Suppressor macrophage treated with lipopolysaccharide for 4 hours (primary cell): ENCODE results near the gene SPTA1.

Source experiments
- DNase-seq: peaks from one replicate; pipeline ENCODE4 v3.0.0-alpha.2; 2020

Gene SPTA1

DNA sequence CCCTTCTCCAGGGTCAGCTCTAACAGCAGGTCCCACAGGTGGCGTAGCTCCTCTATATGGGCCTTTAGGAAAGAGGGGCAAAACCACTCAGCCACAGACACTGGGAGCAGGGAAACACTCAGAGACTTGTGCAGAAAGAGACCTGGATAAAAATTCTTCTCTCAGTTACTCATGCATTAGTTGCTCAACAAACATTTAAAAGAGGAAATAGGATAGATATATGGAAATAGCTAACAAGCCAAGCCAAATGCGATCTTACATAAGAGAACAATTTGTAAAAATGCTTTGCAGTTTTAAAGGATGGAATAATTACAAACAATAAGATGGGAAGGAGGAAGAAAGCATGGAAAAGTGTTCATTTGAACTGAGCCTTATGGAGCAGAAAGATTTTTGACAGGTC lies 4.9 kb downstream of the SPTA1 start:
- peak; percentile 56 for DNase-seq

DNA sequence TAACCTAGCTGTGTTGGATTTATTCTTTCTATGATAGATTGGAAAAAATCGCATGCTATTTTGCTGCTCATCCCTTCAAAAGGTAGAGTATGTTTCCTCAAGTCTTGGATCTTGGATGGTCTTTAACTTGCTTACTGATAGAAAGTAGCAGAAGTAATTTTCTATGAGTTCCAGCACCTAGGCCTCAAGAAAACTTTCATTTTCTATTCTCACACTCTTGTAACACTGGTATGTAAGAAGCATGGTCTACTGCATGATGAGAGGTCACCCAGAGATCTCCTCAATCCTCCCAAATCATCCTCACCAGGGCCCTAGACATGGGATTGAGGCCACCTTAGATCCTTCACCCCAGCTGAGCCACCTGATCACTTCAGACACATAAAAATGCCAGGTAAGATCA lies 7.2 kb downstream of the SPTA1 start:
- DNase-seq: no peak

DNA sequence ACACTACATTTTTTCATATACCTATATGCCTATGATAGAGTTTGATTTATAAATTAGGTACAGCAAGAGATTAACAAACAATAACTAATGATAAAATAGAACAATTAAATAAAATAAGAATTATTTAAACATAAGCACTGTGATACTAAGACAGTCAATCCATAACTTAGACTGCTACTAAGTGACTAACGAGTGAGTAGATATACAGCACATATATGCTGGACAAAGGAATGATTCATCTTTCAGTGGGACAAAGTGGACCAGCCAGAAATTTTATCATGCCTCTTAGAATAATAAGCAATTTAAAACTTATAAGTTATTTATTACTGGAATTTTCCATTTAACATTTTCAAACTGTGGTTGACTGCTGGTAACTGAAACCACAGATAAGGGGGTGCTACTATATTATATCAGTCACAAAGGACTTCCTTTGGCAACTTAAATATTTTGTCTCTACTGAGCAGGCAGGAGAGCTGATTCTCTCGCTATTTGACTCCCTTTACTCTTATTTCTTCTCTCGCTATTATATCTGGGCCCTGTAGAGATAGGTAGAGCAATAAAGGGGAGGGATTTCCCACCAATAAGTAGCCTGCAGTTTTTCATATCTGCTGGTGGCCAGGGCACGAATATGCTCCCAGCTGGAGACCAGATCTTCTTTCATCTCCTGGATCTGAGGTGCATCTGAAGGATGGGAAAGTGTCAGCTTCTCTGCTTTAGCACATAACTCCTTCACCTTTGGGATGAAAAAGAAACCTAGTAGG lies 10.8 kb downstream of the SPTA1 start:
- DNase-seq: peak; percentile 5

DNA sequence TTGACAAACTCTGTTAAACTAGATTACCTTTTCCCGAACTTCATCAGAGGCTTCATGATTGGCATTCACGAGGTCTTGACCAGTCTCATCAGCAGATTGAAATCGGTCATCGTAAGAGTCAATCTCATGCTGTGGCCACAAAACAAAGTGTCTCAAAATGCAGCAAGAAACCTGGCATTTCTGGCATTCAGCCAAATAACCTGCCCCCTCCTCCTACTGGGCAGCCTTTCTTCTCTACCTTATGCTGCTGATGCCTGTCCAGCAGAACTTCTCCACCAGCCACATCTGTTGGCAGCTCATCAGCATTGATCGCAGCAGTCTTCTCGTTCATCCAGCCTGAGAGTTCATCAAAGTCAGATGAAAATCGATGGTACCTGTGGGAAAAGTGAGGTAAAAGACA lies 12.2 kb downstream of the SPTA1 start:
- DNase-seq: no peak

DNA sequence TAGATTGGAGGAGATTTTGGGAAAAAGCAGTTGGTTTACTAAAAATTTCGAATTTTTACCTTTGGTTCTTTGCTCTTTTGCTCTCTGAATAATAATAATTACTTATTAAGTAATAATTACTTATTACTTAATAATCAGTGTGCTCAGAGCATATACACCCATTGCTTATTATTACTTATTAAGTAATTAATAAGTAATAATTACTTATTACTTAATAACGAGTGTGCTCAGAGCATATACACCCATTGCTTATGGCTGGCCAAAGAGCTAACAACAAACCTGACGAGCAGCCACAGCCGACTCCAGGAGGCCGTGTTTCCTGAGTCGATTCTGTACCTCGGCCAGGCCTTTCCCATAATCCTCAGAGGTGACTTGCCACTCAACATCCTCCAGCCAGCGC lies 20.5 kb downstream of the SPTA1 start:
- no peak for DNase-seq

DNA sequence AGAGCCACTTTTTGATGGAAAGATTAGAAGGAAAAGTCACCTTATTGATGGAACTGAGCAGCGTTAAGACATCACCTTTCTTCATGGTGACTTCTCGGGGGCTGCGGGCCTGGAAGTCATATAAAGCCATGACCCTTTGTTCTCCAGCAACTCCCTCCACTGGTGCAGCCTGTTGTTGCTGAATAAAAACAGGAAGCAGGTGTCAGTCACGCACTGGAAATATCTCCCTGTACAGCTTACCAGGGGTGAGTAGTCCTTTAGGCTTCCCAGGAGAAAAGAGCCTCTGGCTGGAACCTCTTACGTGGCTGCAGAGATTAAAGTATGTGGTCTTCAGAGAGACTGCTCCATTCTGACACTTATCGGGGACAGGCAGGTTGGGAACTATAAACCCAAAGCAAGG lies 31.9 kb downstream of the SPTA1 start:
- DNase-seq: peak; percentile 28

DNA sequence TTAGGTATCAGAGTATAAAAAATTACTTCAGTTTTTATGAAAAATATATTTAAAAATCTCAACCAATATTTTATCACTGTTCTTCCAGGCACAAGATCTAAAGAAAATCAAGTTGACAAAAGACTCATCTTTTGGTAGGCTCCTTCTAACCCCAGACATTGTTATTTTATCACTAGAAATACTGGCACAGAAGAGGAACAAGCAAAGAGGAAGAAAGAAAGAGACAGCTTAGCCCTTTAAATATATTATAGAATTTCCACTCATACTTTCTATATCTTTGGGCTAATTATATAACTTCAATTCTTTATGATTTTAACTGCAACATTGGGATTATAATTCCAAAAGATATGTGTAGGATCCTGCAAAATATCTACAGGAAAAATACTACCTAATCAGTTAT lies 32.4 kb downstream of the SPTA1 start:
- peak; percentile 12 for DNase-seq

DNA sequence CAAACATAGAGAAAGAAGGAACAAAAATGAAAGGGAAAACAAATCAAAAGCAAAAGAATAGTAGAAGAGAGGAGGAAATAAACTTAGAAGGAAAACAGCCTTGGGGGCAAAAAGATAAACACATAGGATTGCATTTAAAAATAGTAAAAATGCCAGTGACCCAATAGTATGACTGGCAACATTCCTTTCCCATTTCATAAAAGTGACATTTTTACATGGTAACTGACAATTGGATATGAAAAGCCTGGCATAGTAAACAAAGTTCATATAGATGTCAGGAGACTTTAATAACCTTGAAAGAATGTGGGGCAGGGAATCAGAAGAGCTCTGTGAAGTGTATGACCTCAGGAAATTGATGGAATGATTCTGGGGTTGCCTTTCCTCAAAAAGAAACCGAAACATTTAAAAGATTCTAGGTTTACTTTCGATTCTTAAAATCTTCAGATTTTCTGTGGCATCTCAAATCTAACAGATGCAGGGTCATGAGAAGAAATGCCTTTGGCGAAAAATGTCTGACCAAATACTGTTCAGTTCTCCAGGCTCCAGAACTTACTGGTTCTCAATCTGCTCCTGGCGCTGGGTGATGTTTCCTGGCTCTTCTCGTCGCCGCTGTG lies 33.7 kb downstream of the SPTA1 start:
- peak; percentile 37 for DNase-seq

DNA sequence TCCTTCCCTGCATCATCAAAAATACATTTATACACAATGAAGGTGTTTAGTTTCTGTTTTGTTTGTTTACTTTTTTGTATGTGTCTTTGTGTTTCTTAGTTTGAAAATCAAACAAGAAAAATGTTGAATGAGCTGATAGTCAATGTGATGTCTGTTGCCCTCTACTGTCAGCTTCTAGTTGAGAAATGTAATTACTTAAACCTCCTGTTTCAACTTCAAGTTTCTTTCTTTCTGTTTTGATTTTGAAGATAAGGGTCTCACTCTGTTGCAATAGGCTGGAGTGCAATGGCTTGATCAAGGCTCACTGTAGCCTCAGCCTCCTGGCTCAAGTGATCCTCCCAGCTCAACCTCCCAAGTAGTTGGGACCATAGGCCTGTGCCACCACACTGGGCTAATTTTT lies 37.5 kb downstream of the SPTA1 start:
- DNase-seq: peak; percentile 40

DNA sequence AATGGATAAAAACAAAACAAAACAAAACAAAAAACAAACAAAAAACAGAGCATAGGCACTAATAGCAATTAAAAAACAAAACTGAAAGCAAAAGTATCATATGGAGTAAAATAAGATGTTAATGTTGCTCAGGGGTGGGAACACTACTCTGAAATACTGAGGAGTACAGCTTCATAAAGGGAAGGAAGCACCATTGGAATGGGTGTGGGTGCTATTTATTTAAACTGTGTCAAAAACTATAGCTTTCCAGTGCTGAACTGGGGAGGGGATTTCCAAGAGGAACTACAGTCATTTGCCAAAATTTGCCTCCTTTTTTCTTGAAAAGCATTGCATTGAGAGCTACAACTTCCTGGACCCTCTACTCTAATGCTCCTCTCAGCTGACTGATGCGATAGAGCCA lies 40.0 kb downstream of the SPTA1 start:
- peak; percentile 85 for DNase-seq

DNA sequence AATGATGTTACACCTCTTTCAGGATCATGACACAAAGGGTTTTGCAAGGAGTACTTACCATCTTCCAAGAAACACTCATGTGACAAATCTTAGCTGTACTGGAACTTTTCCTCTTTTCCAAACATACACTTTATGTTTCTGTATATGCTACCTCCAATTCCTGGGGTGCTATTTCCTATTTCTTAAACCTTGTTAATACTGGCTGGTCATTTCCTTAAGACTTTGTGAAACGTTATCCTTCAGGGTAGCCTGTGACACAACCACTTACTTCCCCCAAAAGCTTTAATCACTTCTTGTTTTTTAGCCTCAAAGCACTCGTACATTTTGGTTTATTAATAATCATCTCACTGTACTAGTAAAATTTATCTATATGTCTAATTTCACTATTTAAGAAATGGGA lies 42.1 kb downstream of the SPTA1 start:
- DNase-seq: peak; percentile 83

DNA sequence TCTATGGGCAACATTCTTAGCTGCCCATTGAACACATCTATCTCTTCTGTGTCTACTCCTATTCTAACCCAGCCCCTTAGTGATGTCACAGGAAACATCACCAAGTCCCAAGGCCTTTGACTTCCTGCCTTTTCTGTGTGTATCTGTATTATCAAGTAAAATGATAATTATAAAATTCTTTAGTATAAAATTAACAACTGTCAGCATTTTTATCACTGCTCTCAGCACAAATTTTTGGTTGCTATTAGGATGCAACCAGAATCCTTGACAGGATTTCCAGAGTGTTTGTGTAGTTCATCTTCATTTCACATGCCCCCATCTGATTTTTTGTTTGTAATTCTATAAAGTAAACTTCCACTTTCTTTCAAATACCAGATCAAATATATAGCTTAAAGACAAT lies 47.6 kb downstream of the SPTA1 start:
- DNase-seq: no peak

DNA sequence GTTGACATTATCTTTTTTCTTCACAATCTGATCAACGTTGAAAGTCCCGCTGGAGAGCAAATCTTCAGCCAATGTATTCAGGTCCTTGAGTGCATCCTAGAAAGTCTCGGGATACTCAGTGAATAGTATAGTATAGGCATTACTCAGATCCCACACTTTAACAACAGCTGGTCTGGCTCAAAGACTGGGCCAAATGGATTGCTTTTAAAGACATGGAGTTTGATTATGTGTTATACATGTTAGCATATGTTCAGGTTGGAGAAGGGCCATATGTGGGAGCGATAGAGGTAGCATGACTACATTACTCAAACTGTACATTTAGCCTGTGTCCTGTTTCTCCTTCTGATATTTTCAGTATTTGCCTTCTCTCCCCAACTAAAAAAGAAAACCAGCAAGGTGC lies 48.4 kb downstream of the SPTA1 start:
- DNase-seq: no peak

DNA sequence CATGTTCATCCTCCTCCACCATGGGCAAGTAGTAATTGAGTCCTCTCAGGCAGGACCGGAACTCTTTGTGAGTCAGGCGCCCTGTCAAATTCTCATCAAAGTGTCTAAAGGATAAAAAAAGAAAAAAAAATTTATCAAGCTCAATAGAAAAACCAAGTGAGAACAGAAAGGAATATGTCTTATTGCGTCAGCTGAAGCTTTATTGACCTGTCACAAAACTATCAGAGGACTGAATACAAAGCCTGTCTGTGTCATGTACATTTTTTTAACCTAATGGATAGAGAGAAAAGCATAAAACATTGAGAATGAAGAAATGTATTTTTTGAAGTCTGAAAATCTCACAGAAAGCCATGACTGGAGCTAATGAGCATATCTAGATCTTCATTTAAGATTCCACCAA lies 72.8 kb downstream of the SPTA1 start:
- DNase-seq: no peak

DNA sequence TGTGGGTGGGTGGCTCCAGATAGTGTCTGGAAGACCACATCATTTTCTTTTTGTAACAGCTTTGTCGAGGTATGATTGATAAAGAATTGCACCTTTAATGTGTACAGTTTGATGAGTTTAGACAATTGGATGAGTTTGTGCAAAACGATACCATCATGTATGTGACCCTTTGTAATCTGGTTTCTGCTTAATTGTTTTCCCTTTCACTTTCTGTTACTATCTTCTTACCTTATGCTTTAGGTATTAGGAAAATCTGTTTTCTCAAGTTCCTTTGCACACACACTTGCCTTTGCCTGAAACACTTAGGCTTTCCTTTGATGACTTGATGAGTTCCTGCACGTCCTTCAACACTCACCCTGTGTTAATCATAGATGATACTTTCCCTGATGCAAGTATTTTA lies 74.6 kb downstream of the SPTA1 start:
- no peak for DNase-seq

DNA sequence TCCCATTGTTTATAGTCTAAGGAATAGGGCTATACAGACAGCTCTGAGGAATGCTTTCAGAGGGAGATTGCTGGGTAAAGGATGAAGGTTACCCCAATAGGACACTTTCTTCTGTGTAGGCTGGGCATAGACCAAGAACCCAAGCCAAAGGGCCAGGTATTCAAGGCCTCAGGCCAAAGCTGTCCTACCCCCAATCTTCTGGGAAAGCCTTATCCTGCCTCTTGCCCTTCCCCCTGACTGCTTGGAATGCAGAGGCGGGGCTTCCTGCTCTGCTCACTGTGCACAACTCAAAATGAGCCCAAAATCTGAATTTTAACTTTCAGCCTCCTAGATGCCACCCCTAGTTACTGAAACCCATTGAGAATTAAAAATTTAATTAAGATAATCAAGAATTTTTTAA lies 79.2 kb downstream of the SPTA1 start:
- no peak for DNase-seq

DNA sequence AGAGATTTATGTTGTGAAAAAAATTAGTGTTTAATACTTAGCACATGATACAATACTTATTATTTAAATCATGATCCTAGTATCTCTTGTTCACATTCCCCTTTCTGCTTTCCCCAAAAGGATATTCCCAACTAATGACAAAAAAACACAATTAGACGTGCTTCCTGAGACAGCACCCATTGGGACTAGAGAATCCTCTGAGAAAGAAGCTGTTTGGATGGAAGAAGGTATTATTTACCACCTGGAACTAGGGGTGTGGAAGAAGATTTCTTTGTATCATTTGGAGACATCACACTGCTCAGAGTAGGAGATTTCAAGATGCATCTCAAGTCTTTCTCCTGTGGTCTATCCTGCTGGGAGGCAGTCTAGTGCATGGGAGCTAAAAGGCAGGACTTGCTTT lies 81.5 kb downstream of the SPTA1 start, which contains the start of gene OR10Z1:
TSS of gene OR10Z1 (plus strand) at position 301 of the 400 bp plus-strand sequence. CDS start 1,171 bp downstream, outside the sequence.
- DNase-seq: no peak

DNA sequence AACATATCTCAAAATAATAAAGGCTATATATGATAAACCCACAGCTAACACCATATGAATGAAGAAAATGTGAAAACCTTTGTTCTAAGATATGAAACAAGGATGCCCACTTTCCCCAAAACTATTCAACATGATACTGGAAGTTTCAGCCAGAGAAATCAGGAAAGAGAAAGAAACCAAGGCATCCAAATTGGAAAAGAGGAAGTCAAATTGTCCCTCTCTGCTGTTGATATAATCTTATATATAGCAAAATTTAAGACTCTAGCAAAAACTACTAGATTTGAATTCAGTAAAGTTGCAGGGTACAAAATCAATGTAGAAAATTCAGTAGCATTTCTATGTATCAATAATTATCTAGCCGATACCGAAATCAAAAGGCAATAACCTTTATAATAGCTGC lies 85.8 kb downstream of the SPTA1 start:
- no peak for DNase-seq

DNA sequence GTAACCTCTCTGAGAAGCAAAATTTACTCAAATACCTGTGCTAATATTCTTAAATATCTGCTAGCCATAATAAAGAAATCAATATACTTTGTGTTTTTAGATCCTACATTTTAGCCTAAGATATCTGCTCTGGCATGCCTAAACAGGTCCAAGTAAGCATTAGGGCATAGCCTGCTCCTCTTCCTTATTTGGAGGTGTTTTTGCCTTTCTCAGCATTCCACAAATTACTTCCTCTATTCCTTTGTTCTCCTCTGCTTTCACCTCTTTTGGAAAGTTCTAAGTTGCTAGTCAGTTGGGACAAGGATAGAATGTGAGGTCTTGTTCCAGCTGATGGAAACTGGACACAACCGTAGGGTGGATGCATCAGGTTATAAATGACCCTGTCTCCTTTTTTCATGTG lies 99.6 kb downstream of the SPTA1 start:
- DNase-seq: no peak

DNA sequence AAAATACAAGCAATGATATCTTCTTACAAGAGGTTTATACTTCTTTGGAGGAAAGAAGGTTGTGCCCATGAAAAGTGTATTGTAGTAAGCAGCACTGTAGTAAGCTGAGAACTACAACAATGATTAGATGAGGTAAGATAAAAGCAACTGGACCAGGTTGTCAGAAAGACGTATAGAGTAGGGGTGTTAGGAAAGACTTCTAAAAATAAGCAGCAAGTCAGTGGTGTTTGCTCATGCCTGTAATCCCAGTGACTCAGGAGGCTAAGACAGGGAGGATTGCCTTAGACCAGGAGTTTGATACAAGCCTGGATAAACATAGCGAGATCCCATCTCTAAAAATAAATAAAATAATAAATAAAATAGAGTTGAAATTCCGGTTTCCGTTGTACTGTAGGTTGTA lies 102.6 kb downstream of the SPTA1 start:
- no peak for DNase-seq

DNA sequence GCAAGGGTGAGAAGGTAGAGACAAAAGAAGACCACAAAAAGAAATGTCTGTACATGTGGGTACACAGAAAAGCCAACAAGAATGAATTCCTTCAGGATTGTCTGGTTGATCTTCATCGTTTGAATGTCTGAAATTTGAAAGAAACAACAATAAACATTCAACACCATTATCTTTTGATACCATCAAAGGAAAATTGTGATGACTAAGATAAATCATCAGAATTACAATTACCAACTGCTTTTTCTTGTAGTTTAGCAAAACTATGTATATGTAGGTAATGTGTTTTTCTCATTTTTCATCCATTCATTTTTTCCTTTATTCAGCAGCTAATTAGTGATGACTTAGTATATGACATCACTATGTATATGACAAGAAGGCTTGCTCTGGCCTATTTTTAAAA lies 106.8 kb downstream of the SPTA1 start, which contains the start of gene OR10X1:
TSS of gene OR10X1 (minus strand) at position 167 of the 400 bp plus-strand sequence. CDS start at position 167, 0 bp downstream.
- DNase-seq: no peak

DNA sequence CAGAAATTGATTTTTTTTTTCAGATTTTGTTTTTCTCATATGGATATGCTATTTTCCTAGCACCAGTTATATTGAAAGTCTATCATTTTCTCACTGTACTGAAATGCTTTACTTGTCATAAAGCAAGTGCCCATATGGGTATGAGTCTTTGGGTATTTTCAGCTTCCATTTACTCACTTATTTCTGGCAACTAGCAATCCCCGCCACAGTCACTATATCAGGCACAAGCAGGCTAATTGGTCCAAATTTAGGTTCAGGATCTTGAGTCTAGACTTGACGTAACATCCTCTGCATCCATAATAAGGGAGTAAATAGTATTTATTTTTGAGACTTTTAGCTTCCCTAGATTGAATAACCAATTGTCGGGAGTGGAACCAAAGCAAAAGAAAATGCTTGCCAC lies 109.0 kb downstream of the SPTA1 start:
- DNase-seq: no peak

DNA sequence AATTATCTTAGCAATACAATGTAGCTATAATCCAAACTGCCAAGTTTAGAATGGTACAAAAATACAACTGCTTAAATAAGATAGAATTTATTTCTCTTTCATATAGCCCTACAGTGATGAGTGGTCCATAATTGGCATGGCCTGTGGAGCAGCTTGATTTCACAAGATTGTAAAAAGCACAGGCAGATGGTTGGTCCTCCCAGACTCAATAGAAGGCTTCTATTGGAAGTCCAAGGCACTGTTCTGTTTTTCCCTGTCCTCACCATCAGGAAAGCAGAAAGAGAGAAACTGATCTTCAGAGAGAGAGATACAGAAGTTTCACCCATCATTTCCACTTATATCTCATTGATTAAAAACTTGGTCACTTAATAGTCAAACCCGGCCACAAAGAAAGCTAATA lies 114.3 kb downstream of the SPTA1 start:
- no peak for DNase-seq

DNA sequence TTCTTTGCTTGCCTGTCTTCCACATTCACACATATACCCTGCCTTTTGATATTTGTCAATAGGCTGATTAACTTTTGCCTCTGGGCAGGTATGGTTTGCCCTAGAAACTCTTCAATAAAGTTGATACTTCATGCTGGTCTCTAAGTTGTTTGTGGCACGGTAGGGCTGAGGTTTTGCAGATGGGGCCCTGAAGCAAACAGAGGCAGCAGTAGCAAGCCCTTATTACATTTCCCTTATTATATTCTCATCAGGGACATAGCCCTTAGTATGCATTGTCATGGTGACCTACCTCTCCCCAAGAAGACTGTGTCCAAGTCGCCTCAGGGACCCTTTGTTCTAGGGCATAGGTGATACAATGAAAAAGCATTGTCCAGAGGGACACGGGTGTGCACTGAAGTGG lies 116.0 kb downstream of the SPTA1 start, which contains the start of gene OR6P1:
TSS of gene OR6P1 (minus strand) at position 101 of the 400 bp plus-strand sequence. CDS start 6,976 bp downstream, outside the sequence.
- no peak for DNase-seq

DNA sequence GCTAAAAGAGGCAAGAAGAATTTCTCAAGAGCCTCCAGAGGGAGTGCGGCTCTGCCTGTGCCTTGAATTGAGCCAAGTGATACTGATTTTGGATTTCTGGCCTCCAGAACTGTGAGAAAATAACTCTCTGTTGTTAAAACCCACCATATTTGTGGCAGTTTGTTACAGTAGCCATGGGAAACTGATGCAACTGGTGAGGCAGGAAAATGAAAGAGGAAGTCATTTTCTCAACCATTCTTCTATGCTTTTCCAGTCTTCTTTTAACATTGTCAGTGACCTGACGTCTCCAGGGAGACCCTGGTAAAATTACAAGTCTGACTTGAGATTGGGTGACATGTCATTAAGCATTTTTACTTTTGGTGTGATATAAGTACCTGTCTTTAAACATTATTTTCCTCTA lies 121.9 kb downstream of the SPTA1 start:
- DNase-seq: peak; percentile 52
